Activated CD4-positive, alpha-beta T cell treated with anti-CD3 and anti-CD28 coated beads, Interleukin-2, amount 50 U/mL, for 48 hours (primary cell): ENCODE data around the gene CXCL12.

ENCODE experiments used
- DNase-seq, 2 experiments: peaks; one replicate each; pipeline ENCODE4 v3.0.0-alpha.2; 2020

Gene CXCL12

GRCh38 chr10:44385026-44385695, at the start of gene CXCL12:
Gene CXCL12, minus strand, starts transcription at chr10:44385097. Its CDS starts 92 bp downstream, at chr10:44385005.
- no peak for DNase-seq

- DNase-seq = no peak
These were observed 42.6 kb upstream of the CXCL12 start for GRCh38 chr10:44427479-44427878.

DNA sequence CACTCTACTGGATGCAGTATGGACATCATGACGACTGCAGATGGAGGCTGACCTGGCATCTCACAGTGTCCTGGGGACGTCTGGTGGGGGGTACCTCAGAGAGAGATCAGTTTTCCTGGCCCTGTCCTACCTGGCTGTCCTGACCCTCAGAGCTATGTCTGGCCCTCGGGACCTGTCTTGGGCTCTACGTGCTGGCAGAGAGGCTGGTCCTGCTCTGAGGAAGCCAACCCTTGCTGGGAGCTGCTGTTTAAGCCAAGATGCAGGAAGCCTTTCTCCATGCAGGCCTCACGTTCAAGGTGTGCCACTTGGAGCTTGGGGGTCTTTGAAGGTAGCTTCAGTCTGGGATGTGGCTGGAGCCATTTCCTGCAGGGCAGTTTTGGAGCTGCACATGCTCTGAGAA, 42.1 kb upstream of the CXCL12 start:
- no peak for DNase-seq

- no peak for DNase-seq
These were observed 41.5 kb upstream of the CXCL12 start for GRCh38 chr10:44426247-44427034.

DNA sequence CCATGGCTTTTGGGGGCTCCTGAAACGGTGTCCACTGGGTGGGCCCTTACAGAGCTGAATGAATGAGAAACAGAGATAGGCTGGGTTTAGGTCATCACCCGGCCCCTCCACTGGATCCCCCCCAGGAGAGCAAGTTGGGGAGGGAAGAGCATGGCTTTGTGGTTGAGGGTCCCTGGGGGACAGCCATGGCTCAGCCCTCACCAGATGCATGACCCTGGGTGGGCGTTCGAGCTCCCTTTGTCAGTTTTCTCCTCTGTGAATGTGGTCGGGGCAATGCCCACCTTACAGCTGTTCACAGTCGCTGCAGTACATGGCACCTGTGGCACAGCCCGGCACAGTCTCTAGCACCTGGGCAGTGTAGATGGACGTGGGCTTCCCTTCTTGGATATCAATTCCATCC, 40.6 kb upstream of the CXCL12 start:
- no peak for DNase-seq

DNA sequence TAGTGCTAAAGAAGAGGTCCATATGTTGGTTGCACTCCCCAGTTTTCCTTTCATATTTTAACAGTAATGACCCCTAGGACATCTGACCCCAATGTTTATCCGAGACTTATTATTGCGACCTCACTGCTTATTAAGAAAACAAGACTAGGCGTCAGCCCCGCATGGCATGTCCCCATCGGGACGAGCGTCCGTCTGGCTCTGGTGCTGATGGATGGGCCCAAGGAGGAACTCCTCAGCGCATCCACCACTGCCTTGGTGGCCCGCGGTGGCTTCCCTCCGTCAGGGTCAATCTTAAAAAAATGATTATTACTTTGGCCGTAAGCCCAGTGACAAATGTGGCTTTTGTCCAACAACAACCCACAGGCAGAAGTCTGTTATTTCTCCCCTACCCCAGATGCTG, 40.1 kb upstream of the CXCL12 start:
- no peak for DNase-seq

GRCh38 chr10:44424298-44424697, 39.4 kb upstream of the CXCL12 start:
- DNase-seq = no peak

DNA sequence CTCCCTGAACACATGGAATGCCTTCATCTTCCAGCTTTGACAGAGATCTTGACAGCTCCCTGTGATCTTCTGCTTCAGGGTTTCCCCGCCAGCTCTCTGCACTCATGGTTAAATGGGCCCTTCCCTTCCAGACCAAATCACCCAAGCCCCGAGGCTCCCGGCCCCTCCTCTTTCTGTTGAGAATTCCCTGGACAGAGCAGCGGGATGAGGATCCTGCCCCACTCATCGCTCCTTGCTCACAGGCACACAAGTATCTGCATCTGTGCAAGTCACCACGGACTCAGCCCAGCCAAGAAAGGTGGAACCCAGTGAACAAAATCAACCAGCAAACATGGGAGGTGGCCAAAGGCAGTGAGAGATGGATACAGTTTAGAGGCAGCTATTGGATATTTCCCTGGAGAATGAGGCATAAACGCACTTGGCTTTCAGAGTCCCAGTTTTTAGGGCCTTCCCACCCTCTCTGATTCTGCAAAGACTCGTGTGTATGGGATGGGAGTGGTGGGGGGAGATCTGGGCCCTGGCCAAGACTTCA, 37.7 kb upstream of the CXCL12 start:
- DNase-seq = no peak

- DNase-seq = no peak
These were observed 37.3 kb upstream of the CXCL12 start for GRCh38 chr10:44422153-44422552.

DNA sequence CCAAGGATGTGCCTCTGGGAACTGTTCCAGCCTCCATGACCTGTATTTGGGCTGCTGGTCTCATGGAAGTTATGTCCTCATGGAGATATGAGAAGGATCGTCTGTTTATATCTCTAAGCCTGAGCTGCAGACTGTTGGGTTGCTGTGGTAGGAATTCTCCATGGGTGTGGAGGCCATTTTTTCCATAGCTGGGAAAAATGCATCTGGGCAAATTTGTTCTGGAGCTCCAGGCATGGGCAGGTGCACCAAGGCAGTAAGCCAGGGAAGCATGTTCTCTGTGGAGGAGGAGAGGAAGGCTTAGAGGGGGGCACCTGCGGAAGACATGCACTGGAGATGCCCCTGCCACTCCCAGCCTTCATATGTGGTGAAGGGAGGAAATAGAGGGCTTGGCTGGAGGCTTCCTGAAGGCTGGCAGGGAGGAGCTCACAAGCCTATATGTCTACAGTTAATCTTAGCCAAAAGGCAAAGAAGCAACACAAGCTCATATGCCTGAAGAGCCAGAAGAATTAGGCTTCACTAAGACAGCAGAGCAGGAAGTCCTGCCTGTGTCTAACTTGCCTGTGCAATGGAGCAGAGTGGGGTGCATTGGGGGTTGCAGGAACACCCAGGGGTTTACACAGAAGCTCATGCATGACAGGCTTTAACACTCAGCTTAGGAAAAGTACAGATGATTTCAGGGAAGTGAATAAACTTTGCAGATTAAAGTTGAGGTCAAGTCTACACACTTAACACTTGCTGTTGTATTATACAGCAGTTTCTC, 35.1 kb upstream of the CXCL12 start:
- DNase-seq = no peak

DNA sequence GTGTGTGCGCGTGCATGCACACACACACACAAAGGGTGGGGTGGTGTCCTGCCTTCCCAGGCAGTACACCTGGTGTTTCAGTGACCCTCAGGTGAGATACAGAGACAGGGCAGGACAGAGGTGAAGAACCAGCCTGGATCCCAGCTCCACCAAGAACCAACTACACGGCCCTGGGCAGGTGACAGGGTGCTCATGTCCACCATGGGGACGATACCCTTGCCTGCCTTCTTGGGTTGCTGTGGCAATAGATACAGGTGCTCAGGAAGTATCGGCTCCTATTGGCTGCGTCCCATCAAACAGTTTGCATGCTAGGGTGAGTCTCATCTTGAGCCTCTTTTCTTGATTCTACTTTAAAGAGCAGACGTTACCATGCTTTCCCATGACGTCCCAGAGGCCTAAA, 33.7 kb upstream of the CXCL12 start:
- DNase-seq = no peak

GRCh38 chr10:44417761-44418160, 32.9 kb upstream of the CXCL12 start:
- no peak for DNase-seq

GRCh38 chr10:44416936-44417335, 32.0 kb upstream of the CXCL12 start:
- DNase-seq = no peak

DNA sequence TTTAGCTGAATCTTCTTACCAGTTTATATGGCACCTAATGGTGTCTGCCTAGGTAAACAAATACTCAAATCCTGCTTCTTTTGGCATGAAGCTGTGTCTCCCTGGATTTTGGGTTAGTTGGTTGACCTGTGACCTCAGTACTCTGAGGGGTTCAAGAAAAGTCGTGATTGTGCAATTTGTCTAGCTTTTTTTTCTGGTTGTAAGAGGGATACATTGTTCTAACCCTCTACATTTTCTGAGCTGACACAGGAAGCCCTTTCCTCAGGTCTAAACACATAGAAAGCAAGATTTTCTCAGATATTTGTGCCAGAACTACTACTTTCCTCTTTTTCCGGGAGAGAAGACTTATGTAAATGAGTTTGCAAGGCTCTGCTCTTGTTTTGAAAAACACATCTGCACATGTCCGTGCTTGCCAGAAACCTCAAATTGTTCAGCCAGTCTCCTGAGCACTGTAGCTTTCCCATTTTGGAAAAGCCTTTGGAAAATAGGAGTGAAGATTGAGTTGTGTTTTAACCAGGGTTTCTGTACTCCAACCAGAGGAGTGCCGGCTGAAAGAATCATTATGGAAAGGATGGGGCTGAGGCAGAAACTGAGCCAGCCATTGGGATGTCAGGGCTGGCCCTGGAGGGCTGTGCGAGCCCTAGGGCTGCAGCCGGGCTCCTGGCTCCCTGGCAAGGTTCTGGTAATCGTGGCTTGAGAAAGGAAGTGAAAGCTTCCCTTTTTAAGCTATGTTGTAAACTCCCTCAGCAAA, 31.3 kb upstream of the CXCL12 start:
- DNase-seq = no peak

GRCh38 chr10:44415121-44415520, 30.2 kb upstream of the CXCL12 start:
- no peak for DNase-seq

DNA sequence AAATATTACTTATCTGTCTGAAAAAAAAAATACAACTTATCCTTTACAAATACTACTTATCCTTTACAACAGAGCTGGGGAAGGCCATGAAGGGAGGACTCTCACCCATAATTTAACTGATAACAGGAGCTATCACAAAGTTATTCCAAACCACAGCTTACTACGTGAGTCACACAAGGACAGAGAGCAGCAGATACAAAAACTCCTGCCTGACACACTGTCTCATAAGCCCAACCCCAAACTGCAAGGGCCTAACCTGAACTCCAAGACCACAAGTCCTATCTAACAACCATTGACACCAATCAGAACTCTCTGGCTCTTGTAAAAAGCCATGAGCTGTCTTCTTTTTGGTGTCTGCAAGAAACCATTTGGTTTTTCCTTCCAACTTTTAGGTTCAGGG, 28.5 kb upstream of the CXCL12 start:
- DNase-seq = no peak

GRCh38 chr10:44411251-44411650, 26.4 kb upstream of the CXCL12 start:
- no peak for DNase-seq

- no peak for DNase-seq
These were observed 20.0 kb upstream of the CXCL12 start for GRCh38 chr10:44404741-44405437.

GRCh38 chr10:44402465-44403195, 17.7 kb upstream of the CXCL12 start:
- no peak for DNase-seq

GRCh38 chr10:44400541-44400940, 15.6 kb upstream of the CXCL12 start:
- no peak for DNase-seq
